Tibial artery (tissue), 4 donors: Measurements from ENCODE around the gene FAM131B.

Experiments
- DNase-seq, 2 donors: peaks; one replicate each; pipeline ENCODE4 v3.0.0-alpha.2; 2019
- H3K27ac ChIP-seq, 2 donors: fragments of 200-600 bp; sonication (generic) in 1 of 2; 1 replicate in 1 of 2; 2 replicates in 1 of 2; pipeline ENCODE4 v1.5.1; 2018 to 2019; ENCODE audit warnings: mild to moderate bottlenecking in 1 of 2
- H3K27me3 ChIP-seq, 2 donors: fragments of 200-600 bp; sonication (generic) in 1 of 2; one replicate each; pipeline versions ENCODE4 v1.5.1 to v1.6.0; 2016 to 2019
- H3K36me3 ChIP-seq, 3 donors: fragments of 200-600 bp; sonication (generic) in 2 of 3; one replicate each; pipeline ENCODE4 v1.5.1; 2016 to 2019; ENCODE audit warnings: mild to moderate bottlenecking in 2 of 3
- H3K4me1 ChIP-seq, 4 donors: fragments of 200-600 bp; sonication (generic) in 2 of 4; 1 replicate in 3 of 4; 2 replicates in 1 of 4; pipeline ENCODE4 v1.5.1; 2016 to 2019
- H3K4me3 ChIP-seq, 2 donors: fragments of 200-600 bp; sonication (generic) in 1 of 2; 1 replicate in 1 of 2; 2 replicates in 1 of 2; pipeline ENCODE4 v1.5.1; 2018 to 2019; ENCODE audit warnings: mild to moderate bottlenecking in 2 of 2
- H3K9me3 ChIP-seq, 3 donors: fragments of 200-600 bp; sonication (generic) in 1 of 3; one replicate each; pipeline ENCODE4 v1.5.1; 2016 to 2019
- intact Hi-C: fragments of 100-400 bp; cut with DNase I; formaldehyde crosslinking; loops from one replicate; pipeline ENCODE4 v1.15.0; 2023; ENCODE audit warnings: low total_unique reads
- TF ChIP-seq, protein P1 (sequence below), 2 experiments: fragments of 200-600 bp in 1 of 2; fragments of 450-650 bp in 1 of 2; IDR thresholded peaks; one replicate each; pipeline ENCODE4 v1.5.1; 2017 to 2019; ENCODE audit warnings: antibody characterized with exemption in 2 of 2, mild to moderate bottlenecking in 1 of 2, moderate library complexity in 1 of 2

FAM131B gene

DNA sequence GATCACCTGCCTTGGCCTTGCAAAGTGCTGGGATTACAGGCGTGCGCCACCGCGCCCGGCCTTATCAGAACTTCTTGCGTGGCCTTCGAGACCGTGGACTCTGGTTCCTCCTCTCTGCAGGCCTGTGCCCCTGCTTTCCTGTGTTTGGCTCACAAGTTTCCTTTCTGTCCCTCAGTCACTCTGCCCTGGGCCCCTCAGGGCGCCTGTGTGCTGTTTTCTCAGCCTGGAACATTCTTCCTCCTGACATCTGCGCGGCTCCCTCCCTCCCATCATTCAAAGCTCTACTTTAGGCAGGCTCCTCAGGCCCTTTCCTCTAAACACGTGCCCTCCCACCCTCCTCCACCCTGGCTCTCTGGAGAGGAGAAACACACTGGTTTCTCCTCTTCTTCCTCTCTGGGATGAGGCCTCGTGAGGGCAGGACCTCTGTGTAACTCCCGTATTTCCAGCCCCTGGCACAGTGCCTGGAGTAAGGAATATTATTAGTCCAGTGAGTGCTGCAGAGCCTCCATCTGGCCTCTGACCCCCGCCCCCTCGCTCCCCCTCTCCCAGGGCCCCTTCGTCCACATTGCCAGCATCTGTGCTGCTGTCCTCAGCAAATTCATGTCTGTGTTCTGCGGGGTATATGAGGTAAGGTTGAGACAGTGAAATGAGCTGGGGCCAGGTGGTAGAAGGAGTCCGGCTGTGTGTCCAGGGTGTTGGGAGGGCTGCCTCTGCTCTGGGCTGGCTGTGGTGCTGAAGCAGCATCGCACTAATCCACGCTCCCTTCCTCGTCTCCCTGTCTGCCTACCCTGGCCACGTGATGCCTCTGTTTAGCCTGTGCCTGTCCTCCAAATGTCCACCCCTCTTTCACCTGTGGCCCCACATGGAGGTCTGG is 39.5 kb downstream of the FAM131B start:
- Histone ChIP-seq H3K4me1 (no peaks in the 10 kb centered on the region), H3K9me3 (no peaks in the 10 kb centered on the region), H3K27ac (no peak overlapping the region), H3K4me3 (no peak overlapping the region), H3K27me3 (peaks cover 0 to 4% of the 10 kb centered on the region in 2 donors), H3K36me3 (no peaks in the 10 kb centered on the region)
- intact Hi-C loops = no loop called here
- TF ChIP-seq, protein P1, sequence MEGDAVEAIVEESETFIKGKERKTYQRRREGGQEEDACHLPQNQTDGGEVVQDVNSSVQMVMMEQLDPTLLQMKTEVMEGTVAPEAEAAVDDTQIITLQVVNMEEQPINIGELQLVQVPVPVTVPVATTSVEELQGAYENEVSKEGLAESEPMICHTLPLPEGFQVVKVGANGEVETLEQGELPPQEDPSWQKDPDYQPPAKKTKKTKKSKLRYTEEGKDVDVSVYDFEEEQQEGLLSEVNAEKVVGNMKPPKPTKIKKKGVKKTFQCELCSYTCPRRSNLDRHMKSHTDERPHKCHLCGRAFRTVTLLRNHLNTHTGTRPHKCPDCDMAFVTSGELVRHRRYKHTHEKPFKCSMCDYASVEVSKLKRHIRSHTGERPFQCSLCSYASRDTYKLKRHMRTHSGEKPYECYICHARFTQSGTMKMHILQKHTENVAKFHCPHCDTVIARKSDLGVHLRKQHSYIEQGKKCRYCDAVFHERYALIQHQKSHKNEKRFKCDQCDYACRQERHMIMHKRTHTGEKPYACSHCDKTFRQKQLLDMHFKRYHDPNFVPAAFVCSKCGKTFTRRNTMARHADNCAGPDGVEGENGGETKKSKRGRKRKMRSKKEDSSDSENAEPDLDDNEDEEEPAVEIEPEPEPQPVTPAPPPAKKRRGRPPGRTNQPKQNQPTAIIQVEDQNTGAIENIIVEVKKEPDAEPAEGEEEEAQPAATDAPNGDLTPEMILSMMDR (IDR thresholded peaks at IDR 0.05) = no peak
- no peak for DNase-seq

DNA sequence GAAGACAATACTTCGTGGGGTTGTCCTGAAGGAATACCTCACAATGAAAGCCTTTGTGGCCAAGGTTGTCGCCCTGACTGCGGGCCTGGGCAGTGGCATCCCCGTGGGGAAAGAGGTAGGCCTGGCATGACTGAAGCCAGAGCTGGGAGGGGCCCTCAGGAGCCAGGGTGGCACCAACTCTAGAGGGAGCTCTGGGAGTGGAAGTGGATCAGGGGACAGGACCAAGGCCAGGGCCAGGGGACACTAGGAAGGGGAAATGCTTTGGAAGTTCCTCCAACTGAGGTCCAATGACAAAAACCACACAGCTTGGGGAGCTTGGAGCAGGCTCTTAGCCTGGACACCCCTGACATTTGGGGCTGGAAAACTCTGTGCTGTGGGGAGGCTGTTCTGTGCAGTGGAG is 40.8 kb downstream of the FAM131B start:
- Histone ChIP-seq H3K4me1 (no peaks in the 10 kb centered on the region), H3K4me3 (no peak overlapping the region), H3K27me3 (peaks cover 0 to 4% of the 10 kb centered on the region in 2 donors), H3K36me3 (no peaks in the 10 kb centered on the region), H3K27ac (no peak overlapping the region), H3K9me3 (no peaks in the 10 kb centered on the region)
- DNase-seq = peak in 1 of 2 donors; percentile 30
- intact Hi-C loops = no loop called here
- TF ChIP-seq, protein P1 (IDR thresholded peaks at IDR 0.05) = no peak

DNA sequence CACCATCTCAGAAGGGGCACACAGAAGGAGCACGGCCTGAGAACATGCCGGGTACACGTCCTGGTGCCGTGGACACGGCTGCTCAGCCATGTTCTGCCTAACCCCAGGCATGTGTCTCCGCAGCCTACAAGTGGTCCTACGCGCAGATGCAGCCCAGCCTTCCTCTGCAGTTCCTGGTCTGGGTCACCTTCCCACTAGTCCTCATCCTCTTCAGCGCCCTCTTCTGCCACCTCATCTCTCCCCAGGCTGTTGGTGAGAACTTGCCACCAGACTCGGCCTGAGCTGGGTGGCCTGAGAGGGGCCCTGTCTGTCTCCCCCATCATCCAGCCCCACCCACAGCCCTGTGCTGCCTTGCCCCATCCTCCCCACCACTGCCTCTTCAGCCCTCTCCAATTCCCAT is 41.3 kb downstream of the FAM131B start:
- Histone ChIP-seq H3K36me3 (no peaks in the 10 kb centered on the region), H3K4me3 (no peak overlapping the region), H3K27me3 (peaks cover 0 to 4% of the 10 kb centered on the region in 2 donors), H3K4me1 (no peaks in the 10 kb centered on the region), H3K27ac (no peak overlapping the region), H3K9me3 (no peaks in the 10 kb centered on the region)
- DNase-seq = no peak
- intact Hi-C loops = no loop called here
- TF ChIP-seq, protein P1 (IDR thresholded peaks at IDR 0.05) = no peak

DNA sequence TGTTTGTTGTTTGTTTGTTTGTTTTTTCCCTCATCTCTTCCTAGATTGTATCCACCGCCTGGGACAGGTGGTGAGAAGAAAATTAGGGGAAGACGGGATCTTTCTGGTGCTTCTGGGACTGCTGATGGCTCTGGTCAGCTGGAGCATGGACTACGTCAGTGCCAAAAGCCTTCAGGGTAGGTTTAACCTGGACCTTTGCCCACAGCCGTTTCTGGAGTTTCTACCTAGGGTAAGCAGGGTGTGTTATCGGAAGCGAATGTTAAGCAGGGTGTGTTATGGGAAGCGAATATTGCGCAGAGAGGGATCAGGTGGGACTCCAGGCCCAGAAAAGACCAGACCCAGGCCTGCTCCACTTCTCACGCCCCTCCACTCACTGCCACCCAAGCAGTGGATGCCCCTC is 41.9 kb downstream of the FAM131B start:
- no peaks in the 10 kb centered on the region for H3K4me1 ChIP-seq
- no peaks in the 10 kb centered on the region for H3K9me3 ChIP-seq
- no peak overlapping the region for H3K27ac ChIP-seq
- TF ChIP-seq, protein P1 (IDR thresholded peaks at IDR 0.05) = no peak
- peaks cover 0 to 4% of the 10 kb centered on the region in 2 donors for H3K27me3 ChIP-seq
- no peak for DNase-seq
- intact Hi-C loops = no loop called here
- no peak overlapping the region for H3K4me3 ChIP-seq
- no peaks in the 10 kb centered on the region for H3K36me3 ChIP-seq

DNA sequence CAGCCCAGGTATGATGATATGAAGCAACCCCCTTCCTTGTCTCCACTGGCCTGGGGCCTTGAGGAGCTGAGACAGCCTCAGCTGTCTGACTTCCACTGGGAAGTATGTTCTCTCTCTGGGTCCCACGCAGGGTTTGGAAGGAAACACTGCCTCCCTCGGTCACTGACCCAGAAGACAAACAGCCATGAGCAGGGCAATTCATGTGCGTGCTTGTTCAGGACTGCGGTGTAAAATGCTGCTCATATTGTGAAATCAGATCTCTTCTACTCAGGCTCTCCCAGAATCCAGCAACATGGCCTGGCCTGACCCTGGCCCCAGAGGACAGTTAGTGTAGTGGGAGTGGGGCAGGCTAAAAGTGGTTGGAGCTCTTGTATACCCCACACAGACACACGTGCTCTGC is 43.9 kb downstream of the FAM131B start:
- DNase-seq = no peak
- TF ChIP-seq, protein P1 (IDR thresholded peaks at IDR 0.05) = no peak
- Histone ChIP-seq H3K27me3 (peaks cover 0 to 4% of the 10 kb centered on the region in 2 donors), H3K4me3 (no peak overlapping the region), H3K9me3 (no peaks in the 10 kb centered on the region), H3K4me1 (no peaks in the 10 kb centered on the region), H3K36me3 (no peaks in the 10 kb centered on the region), H3K27ac (no peak overlapping the region)
- intact Hi-C loops = no loop called here
